Mucosa of descending colon (tissue), 3 donors: ENCODE data around the gene SF3B4. TPM values are rescaled to one million over a fixed set of nuclear protein-coding genes. Genes with fewer than 3 reads are reported as not detected.
A peak's percentile ranks its signal among the peaks of the same experiment; 100 is the strongest.
"Not testable (repeated sequence)": the region's sequence is repeated elsewhere in the genome, so short reads cannot be mapped to it uniquely, and the experiment has no call there.

Experiments
- ATAC-seq: fragments of 200-7000 bp; cut with Tn5 transposase; one replicate; pipeline ENCODE4 v1.9.1; 2020; ENCODE audit warnings: mild to moderate bottlenecking, moderate library complexity
- DNase-seq, 3 donors: peaks; one replicate each; pipeline ENCODE4 v3.0.0-alpha.2; 2020
- H3K36me3 ChIP-seq: fragments of 200-600 bp; one replicate; pipeline ENCODE4 v1.8.0; 2021; ENCODE audit warnings: low read depth, mild to moderate bottlenecking
- H3K4me1 ChIP-seq: fragments of 200-600 bp; one replicate; pipeline ENCODE4 v1.8.0; 2021; ENCODE audit warnings: low read depth, mild to moderate bottlenecking
- H3K4me3 ChIP-seq: fragments of 200-600 bp; one replicate; pipeline ENCODE4 v1.8.0; 2021; ENCODE audit warnings: mild to moderate bottlenecking
- H3K9me3 ChIP-seq: fragments of 200-600 bp; one replicate; pipeline ENCODE4 v1.8.0; 2021; ENCODE audit warnings: mild to moderate bottlenecking
- CTCF ChIP-seq: fragments of 200-600 bp; IDR thresholded peaks from one replicate; pipeline ENCODE4 v1.8.0; 2022; ENCODE audit warnings: antibody characterized with exemption, mild to moderate bottlenecking
- intact Hi-C, 2 donors: fragments of 100-400 bp; cut with DNase I in 1 of 2; cut with micrococcal nuclease in 1 of 2; formaldehyde crosslinking; loops; one replicate each; pipeline versions ENCODE4 v1.11.0 to v1.11.1; 2022; cut with DNase I, micrococcal nuclease
- total RNA-seq, 3 donors: library from RNA; stranded (reverse); fragmentation: NEBNext Ultra II Directional in 2 of 3; extraction: Animal tissue kit (Norgen Biotek cat#: 25700) in 2 of 3; gene quantifications; one replicate each; pipeline versions ENCODE4 v1.2.1 to v1.2.4, GENCODE V29; 2021 to 2023
- donor health status: DM: no; HTN: no; CAD: no; lungs with moderate emphysema.
- donor health status: DM: no; HTN: no; CAD: no.
- donor health status: DM: no; HTN: yes; CAD: no.

The SF3B4 gene
- total RNA-seq, 3 donors from 2014 or later = 60.7 to 67.4 (median 64.2) TPM

GRCh38 chr1:149966405-149966804, 38.8 kb upstream of the SF3B4 start:
- H3K4me3 ChIP-seq = no peak overlapping the region
- no peak for TF ChIP-seq CTCF
- DNase-seq = no peak
- H3K4me1 ChIP-seq = no peaks in the 10 kb centered on the region
- ATAC-seq = no peak
- H3K9me3 ChIP-seq = no peaks in the 10 kb centered on the region
- H3K36me3 ChIP-seq = peaks cover 8% of the 10 kb centered on the region
- intact Hi-C loops = loop anchor here (10.0 kb wide), 2 partner anchors 198 to 218 kb away; no protein-coding TSS in a partner anchor

- ATAC-seq (no peak), DNase-seq (no peak)
- no peaks in the 10 kb centered on the region for H3K9me3 ChIP-seq
- intact Hi-C loops = loop anchor here (10.0 kb wide), 2 partner anchors 199 to 219 kb away; no protein-coding TSS in a partner anchor
- peaks cover 3% of the 10 kb centered on the region for H3K36me3 ChIP-seq
- H3K4me1 ChIP-seq = no peaks in the 10 kb centered on the region
- no peak overlapping the region for H3K4me3 ChIP-seq
- TF ChIP-seq CTCF = no peak
Measured at GRCh38 chr1:149965440-149965839, 37.8 kb upstream of the SF3B4 start.

GRCh38 chr1:149963358-149963757, 35.8 kb upstream of the SF3B4 start:
- Histone ChIP-seq H3K9me3 (no peaks in the 10 kb centered on the region), H3K4me3 (no peak overlapping the region), H3K36me3 (peaks cover 3% of the 10 kb centered on the region), H3K4me1 (no peaks in the 10 kb centered on the region)
- TF ChIP-seq CTCF = no peak
- intact Hi-C loops = loop anchor here (5.0 to 10.0 kb wide), 3 partner anchors 89 to 221 kb away; no protein-coding TSS in a partner anchor
- DNase-seq (no peak), ATAC-seq (no peak)

GRCh38 chr1:149962736-149963135, 35.1 kb upstream of the SF3B4 start:
- Histone ChIP-seq H3K4me3 (no peak overlapping the region), H3K36me3 (peaks cover 3% of the 10 kb centered on the region), H3K9me3 (no peaks in the 10 kb centered on the region), H3K4me1 (no peaks in the 10 kb centered on the region)
- TF ChIP-seq CTCF = no peak
- intact Hi-C loops = loop anchor here (1.0 to 10.0 kb wide), 4 partner anchors 88 to 222 kb away; no protein-coding TSS in a partner anchor
- ATAC-seq (no peak), DNase-seq (no peak)

GRCh38 chr1:149962039-149962647, 34.5 kb upstream of the SF3B4 start:
- peaks cover 3% of the 10 kb centered on the region for H3K36me3 ChIP-seq
- peak; percentile 44 for TF ChIP-seq CTCF
- DNase-seq = peak in 1 of 3 donors; percentile 79
- peak; percentile 98 for ATAC-seq
- intact Hi-C loops = loop anchor here (1.0 to 10.0 kb wide), 4 partner anchors 88 to 223 kb away; no protein-coding TSS in a partner anchor
- H3K4me3 ChIP-seq = no peak overlapping the region
- H3K4me1 ChIP-seq = no peaks in the 10 kb centered on the region
- no peaks in the 10 kb centered on the region for H3K9me3 ChIP-seq

- ATAC-seq, DNase-seq, H3K9me3 ChIP-seq, H3K4me3 ChIP-seq, H3K4me1 ChIP-seq, H3K36me3 ChIP-seq, intact Hi-C loops: not testable (repeated sequence)
Measured at GRCh38 chr1:149957548-149957947, 29.9 kb upstream of the SF3B4 start.
